ENCODE measurements around the gene SH3BP1.

SH3BP1 gene

DNA sequence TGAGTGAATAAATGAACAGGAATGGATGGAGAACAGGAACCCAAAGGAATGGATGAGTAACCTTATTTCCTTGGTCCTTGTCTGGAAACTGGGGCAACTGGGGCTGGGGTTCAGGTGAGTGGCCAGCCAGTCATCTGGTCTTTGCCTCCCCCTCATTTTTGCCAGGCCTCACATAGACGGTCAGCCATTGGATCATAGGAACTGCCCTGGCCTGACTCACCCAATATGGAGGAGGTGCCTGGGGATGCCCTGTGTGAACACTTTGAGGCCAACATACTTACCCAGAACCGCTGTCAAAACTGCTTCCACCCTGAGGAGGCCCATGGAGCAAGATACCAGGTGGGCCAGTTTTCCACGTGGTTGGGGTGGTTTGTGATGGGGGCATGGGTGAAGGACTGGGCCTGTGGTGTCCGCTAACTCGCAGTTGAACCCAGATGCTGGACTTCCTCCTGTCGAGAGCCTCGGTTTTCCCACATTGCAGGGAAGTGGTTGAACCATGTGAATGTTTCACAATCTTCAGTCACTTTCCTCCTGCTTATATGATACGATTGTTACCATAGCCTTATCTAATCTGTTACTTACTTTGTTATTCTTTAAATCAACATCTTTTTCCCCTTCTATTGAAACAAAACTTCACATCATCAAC, 61.8 kb downstream of the SH3BP1 start:
- no peak for DNase-seq (ENCODE audit: low spot score)
- FAIRE-seq = no peak

DNA sequence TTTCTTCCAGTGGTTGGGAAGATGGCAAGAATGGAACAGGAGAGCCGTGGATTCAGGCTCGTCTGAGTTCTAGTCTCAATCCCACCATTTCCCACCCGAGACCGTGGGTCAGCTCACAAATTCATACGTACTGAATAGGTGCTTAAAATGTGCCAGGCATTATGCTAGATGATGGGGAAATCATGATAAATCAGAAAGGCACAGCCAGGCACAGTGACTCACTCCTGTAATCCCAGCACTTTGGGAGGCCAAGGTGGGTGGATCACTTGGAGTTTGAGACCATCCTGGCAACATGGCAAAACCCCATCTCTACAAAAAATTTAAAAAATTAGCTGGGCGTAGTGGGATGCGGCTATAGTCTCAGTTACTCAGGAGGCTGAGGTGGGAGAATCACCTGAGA, 64.4 kb downstream of the SH3BP1 start:
- no peak for FAIRE-seq
- no peak for DNase-seq (ENCODE audit: low spot score)

DNA sequence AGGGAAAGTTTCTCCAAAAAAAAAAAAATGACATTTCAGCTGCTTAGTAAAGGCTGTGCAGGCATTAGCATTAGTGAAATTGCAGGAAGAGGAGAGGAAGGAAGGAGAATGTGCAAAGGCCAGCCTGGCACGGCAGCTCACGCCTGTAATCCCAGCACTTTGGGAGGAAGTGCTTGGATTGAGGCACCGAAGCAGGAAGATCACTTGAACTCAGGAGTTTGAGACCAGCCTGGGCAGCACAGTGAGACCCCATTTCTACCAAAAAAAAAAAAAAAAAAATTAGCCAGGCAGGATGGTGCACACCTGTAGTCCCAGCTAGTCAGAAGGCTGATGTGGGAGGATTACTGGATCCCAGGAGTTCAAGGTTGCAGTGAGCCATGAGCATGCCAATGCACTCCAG, 65.2 kb downstream of the SH3BP1 start:
- FAIRE-seq (no peak), DNase-seq (ENCODE audit: low spot score) (no peak)

DNA sequence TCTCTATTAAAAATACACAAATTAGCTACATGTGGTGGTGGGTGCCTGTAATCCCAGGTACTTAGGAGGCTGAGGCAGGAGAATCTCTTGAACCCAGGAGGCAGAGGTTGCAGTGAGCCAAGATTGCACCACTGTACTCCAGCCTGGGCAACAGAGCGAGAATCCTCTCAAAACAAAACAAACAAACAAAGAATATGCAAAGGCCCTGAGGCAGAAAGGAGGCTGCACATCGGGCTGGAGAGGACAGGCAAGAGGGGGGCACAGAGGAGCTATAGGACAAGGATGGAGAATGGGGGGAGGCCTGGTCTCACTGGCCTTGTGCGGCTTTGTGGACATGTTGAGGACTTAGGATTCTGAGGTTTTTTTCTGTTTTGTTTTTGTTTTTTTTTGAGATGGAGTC, 65.7 kb downstream of the SH3BP1 start:
- DNase-seq (ENCODE audit: low spot score) (no peak), FAIRE-seq (no peak)
